Omental fat pad (tissue), 4 donors: Measurements from ENCODE around the gene PIGV. TPM values are rescaled to one million over a fixed set of nuclear protein-coding genes. Genes with fewer than 3 reads are reported as not detected.
A peak's percentile ranks its signal among the peaks of the same experiment; 100 is the strongest.
"Not testable (repeated sequence)": the region's sequence is repeated elsewhere in the genome, so short reads cannot be mapped to it uniquely, and the experiment has no call there.

Experiments
- ATAC-seq: fragments of 150-250 bp; one replicate; pipeline ENCODE4 v1.9.1; 2016; ENCODE audit warnings: mild to moderate bottlenecking, moderate library complexity; ENCODE audit not compliant: low FRiP score
- DNase-seq: peaks from one replicate; pipeline ENCODE4 v3.0.0-alpha.2; 2019; ENCODE audit warnings: low spot score
- total RNA-seq, 4 donors: library from RNA; depleted of rRNA; stranded (reverse); fragments of >200 nt; gene quantifications; one replicate each; pipeline ENCODE4 v1.1.0, GENCODE V29; 2016
- TF ChIP-seq, protein P1 (sequence below), 3 donors: fragments of 450-650 bp; IDR thresholded peaks; one replicate each; pipeline ENCODE4 v1.5.1; 2016 to 2017; ENCODE audit warnings: antibody characterized with exemption in 3 of 3, mild to moderate bottlenecking in 3 of 3, moderate library complexity in 2 of 3

PIGV gene
- total RNA-seq, 4 donors from 2014 or later, result 7.9 to 17.1 (median 16.5) TPM

DNA sequence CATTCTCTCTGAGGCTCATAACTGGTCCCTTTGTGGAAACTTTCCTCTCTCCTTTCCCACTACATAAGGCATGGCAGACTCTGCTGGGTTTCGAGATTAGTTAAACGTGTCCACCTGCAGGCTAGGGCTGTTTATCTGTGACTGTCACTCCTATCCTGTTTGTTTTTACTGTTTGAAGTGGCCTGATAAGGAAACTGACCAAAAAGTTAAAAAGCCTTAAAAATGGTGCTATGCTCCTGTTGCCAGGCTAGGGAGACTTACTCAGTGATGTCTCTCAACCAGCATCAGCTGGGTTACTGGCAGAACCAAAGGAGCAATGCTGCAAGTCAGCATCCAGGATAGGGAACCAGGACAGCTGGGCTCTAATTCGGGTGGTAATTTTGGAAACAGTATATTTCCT, 3.9 kb downstream of the PIGV start:
- DNase-seq, result no peak
- TF ChIP-seq, protein P1, sequence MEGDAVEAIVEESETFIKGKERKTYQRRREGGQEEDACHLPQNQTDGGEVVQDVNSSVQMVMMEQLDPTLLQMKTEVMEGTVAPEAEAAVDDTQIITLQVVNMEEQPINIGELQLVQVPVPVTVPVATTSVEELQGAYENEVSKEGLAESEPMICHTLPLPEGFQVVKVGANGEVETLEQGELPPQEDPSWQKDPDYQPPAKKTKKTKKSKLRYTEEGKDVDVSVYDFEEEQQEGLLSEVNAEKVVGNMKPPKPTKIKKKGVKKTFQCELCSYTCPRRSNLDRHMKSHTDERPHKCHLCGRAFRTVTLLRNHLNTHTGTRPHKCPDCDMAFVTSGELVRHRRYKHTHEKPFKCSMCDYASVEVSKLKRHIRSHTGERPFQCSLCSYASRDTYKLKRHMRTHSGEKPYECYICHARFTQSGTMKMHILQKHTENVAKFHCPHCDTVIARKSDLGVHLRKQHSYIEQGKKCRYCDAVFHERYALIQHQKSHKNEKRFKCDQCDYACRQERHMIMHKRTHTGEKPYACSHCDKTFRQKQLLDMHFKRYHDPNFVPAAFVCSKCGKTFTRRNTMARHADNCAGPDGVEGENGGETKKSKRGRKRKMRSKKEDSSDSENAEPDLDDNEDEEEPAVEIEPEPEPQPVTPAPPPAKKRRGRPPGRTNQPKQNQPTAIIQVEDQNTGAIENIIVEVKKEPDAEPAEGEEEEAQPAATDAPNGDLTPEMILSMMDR (IDR thresholded peaks at IDR 0.05), result no peak
- ATAC-seq, result no peak

DNA sequence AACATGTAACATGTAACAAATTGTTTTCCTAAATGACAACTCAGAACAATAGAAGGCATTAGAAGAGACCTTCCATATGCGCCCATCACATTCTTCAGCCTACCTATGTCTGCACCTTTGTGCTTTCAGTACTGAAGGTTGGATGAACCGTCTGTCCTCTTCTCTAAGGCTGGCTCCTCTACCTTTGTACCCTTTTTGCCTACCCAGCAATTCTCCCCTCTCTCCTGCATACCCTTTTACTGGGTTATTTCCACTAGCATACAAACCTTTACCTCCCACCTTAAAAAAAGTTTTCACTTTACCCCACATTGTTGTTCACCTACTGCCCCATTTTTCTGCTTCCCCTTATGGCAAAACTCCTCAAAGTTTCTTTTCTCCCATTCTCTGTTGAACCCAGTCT, 5.2 kb downstream of the PIGV start:
- ATAC-seq, result no peak
- TF ChIP-seq, protein P1 (IDR thresholded peaks at IDR 0.05), result no peak
- no peak for DNase-seq

DNA sequence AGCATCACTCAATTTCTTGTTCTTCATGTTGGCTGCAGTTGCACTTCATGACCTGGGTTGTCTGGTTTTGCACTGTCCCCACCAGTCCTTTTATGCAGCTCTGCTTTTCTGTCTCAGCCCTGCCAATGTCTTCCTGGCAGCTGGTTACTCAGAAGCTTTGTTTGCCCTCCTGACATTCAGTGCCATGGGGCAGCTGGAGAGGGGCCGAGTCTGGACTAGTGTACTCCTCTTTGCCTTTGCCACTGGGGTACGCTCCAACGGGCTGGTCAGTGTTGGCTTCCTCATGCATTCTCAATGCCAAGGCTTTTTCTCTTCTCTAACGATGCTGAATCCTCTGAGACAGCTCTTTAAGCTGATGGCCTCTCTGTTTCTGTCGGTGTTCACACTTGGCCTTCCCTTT, 6.6 kb downstream of the PIGV start:
- TF ChIP-seq, protein P1 (IDR thresholded peaks at IDR 0.05), result no peak
- DNase-seq (no peak), ATAC-seq (no peak)

DNA sequence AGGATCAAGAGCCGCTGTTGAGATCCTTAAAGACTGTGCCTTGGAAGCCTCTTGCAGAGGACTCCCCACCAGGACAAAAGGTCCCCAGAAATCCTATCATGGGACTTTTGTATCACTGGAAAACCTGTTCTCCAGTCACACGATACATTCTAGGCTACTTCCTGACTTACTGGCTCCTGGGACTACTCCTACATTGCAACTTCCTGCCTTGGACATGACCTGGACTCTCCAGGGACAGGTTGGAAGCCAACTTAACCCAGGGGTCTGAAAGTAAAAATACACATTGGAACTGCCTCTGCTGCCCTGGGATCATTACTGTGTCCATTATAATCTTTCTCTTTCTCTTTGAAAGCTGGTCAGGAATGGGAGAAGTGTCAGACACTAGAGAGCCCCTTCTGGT, 9.9 kb downstream of the PIGV start:
- ATAC-seq (no peak), DNase-seq (no peak)
- TF ChIP-seq, protein P1 (IDR thresholded peaks at IDR 0.05), result no peak

DNA sequence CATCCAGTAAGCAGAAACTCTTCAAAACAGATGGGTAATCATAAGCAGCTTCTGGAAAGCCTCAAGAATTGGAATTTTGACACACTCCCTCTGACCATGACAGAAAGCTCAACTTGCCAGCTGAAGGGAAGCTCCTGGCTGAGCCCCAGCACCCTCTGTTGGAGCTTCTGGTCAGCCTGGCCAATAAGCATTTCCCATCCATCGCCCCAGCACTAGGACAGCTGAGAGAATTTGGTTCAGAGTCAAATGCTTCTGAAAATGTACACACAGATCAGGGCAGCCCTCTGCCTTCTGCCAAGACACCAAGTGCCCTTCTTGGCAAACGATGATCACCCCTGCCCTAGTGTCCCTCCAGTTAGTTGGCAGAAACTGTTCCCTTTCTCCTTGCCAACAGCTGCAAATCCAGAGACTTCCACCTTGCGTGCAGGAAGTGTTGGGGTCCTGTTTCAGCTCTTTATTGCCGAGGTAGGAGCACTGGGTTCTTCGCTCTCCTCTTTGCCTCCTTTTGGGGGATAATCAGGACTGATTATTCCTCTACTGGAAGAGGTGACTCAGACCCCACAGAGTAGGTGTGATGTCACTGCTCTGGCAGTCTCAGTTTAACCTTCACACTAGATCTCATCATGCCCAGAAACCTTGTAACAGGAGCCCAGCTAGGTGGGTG, 11.9 kb downstream of the PIGV start:
- ATAC-seq (peak; percentile 92), DNase-seq (no peak)
- TF ChIP-seq, protein P1 (IDR thresholded peaks at IDR 0.05), result no peak

DNA sequence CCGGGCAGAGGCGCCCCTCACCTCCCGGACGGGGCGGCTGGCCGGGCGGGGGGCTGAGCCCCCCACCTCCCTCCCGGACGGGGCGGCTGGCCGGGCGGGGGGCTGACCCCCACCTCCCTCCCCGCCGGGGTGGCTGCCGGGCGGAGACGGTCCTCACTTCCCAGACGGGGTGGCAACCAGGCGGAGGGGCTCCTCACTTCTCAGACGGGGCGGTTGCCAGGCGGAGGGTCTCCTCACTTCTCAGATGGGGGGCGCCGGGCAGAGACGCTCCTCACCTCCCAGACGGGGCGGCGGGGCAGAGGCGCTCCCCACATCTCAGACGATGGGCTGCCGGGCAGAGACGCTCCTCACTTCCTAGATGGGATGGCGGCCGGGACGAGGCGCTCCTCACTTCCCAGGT, 16.2 kb downstream of the PIGV start:
- ATAC-seq, result not testable (repeated sequence)

DNA sequence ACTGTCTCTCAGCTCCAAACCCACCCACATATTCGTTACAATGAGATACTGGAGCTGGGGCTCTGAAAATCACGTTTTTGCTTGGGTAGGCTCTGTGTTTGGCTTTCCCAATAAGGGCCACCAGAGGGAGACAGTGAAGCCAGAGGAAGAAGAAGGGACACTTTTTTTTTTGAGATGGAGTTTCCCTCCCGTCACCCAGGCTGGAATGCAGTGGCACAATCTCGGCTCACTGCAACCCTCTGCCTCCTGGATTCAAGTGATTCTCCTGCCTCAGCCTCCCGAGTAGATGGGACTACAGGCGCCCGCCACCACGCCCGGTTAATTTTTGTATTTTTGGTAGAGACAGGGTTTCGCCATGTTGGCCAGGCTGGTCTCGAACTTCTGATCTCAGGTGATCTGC, 22.4 kb downstream of the PIGV start:
- not testable (repeated sequence) for ATAC-seq
- DNase-seq, result peak; percentile 54

More for the DNA sequence above, 16.2 kb downstream of the PIGV start:
- DNase-seq, result not testable (repeated sequence)

DNA sequence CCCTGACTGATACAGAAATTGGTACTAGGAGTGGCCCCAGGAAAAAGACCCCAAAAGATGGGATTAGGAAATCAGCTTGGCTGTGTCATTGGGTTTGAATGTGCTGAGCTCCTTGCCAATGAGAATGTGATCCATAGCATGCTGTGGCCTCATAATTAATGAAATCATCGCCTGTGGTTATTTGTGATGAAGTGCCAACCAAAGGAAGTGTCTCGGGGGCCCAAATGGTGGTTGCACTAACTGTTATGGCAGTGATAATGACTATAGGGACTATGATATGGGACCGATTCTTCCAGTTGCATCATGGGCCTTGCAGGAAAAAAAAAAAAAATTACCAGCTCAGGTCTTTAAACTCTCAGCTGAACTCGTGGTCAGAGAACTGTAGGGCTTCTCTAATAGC, 23.3 kb downstream of the PIGV start:
- TF ChIP-seq, protein P1 (IDR thresholded peaks at IDR 0.05), result no peak
- no peak for ATAC-seq
- DNase-seq, result no peak
